C4-2B (cell line): ENCODE data around the gene ASB6.

Experiments used
- H3K27ac ChIP-seq: fragments of 450-650 bp; 2 replicates; pipeline ENCODE4 v1.5.1; 2017
- CTCF ChIP-seq: fragments of 450-650 bp; conservative IDR thresholded peaks from 2 replicates; pipeline ENCODE4 v1.5.1; 2017; ENCODE audit warnings: mild to moderate bottlenecking
- ZFX ChIP-seq: fragments of 450-650 bp; IDR thresholded peaks from 2 replicates; pipeline ENCODE4 v1.6.1; 2017

ASB6 gene

GRCh38 chr9:129674229-129674628, 32.3 kb upstream of the ASB6 start:
- TF ChIP-seq CTCF: no peak
- TF ChIP-seq ZFX: no peak
- H3K27ac ChIP-seq: no peak overlapping the region

DNA sequence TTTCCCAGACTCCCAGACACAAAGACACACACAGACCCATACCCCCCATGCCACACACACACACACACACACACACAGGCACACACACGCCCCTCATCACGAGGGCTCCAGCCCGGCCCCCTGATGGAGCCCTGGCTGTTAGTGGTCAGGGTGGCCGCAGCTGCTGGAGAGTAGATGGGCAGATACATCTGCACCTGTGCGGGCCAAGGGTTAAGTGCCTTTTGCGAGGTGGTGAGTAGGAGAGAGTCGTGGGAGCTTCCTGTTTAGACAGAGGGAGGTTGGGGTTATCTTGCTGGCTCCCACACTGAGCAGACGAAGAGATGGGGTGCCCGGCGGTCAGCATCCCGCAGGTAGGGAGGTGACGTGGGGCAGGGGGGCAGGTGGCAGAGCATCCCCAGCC, 31.7 kb upstream of the ASB6 start:
- TF ChIP-seq CTCF: no peak
- TF ChIP-seq ZFX: no peak
- H3K27ac ChIP-seq: no peak overlapping the region

GRCh38 chr9:129672702-129673101, 30.8 kb upstream of the ASB6 start:
- no peak overlapping the region for H3K27ac ChIP-seq
- TF ChIP-seq CTCF (no peak), ZFX (no peak)

GRCh38 chr9:129671519-129671918, 29.6 kb upstream of the ASB6 start:
- TF ChIP-seq CTCF (no peak), ZFX (no peak)
- H3K27ac ChIP-seq: no peak overlapping the region

GRCh38 chr9:129671065-129671464, 29.1 kb upstream of the ASB6 start:
- TF ChIP-seq CTCF: no peak
- TF ChIP-seq ZFX: no peak

GRCh38 chr9:129669946-129670345, 28.0 kb upstream of the ASB6 start:
- no peak overlapping the region for H3K27ac ChIP-seq
- TF ChIP-seq CTCF (no peak), ZFX (no peak)

More at GRCh38 chr9:129671065-129671464, 29.1 kb upstream of the ASB6 start:
- no peak overlapping the region for H3K27ac ChIP-seq

- TF ChIP-seq ZFX (no peak), CTCF (no peak)
- H3K27ac ChIP-seq: no peak overlapping the region
These were observed 27.3 kb upstream of the ASB6 start for GRCh38 chr9:129669141-129669718.
